Inferior parietal cortex (tissue), 1 donor: ENCODE measurements around the gene TEAD4.

Experiments used
- DNase-seq: peaks from one replicate; pipeline ENCODE4 v3.0.0-alpha.2; 2016; ENCODE audit errors: extremely low spot score

Gene TEAD4

DNA sequence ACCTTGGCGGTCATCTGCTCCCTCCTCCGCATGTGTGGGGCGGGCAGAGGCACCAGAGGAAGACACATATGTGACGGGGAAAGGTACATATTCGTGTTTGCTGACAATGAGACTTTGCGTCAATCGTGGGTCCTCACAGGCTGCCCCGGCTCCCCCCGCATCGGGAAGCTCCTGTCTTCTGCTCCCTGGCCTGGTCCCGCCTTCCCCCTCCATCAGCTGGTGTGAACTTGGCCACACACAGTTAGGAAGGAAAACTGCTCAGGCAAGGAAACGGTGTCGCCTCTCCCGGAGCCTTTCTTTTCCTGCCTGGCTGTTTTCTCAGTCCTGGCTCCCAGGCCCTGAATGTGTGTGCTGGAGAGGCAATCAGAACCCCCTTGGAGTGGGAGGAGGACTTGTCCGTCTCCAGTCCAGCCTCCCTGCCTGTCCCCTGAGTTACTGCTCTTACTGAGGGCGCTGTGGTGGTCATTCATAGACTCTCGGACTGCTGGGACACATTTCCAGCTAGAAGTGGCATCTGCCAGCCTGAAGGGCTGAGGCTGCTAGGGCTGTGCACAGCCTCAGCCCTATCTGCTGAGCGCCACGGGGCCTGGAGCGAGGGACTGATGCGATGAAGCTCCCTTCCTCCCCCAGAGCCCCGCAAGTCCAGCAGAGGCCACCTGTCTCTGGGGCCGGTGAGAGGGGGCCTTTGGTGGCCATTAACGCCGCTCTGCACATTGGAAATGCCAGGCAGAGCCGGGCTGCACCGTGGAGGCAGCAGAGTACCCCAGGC lies 73.8 kb downstream of the TEAD4 start:
- no peak for DNase-seq

DNA sequence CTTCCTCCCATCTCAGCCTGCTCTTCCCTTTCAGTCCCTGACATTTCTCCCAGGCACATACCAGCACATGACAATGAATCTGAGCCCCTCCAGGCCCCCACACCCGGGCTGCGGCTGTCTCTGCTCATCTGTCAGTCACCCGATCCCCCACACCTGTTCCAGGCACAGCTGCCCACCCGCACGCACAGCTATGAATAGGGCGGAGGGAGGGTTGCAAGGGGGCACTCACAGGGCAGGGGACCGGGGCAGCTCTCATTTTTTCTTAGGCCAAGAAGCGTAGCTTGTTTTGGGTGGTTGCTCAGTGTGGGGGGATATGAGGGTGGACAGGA lies 74.3 kb downstream of the TEAD4 start:
- DNase-seq = no peak

DNA sequence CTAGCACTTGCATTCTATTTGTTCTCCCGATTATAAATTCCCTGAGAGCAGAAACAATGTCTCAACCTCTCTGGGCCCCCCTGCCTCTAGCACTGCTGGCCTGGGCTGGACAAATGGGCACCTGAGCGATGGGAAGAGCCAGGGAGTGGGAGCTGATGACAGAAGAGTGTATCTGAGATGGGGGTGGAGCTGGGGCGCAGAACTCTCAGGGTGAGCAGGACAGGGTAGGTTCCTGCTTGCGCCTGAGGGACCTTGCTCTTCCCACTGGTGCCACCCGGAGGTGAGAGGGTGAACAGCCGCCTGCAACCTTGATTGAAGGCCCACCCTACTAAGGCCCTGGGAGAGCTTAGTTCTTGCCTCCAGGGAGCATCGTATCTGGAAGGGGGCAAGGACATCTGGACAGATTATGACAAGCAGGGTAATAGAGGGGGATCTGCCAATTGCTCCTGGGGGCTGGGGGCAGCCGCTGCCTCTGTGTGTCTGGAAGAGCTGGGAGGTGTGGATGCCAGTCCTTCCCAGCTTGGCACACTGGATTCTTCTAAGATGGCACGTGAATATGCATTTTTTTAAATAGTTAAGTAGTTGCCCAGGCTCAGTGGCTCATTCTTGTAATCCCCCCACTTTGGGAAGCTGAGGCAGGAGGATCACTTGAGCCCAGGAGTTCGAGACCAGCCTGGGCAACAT lies 75.0 kb downstream of the TEAD4 start:
- DNase-seq = peak; percentile 63

DNA sequence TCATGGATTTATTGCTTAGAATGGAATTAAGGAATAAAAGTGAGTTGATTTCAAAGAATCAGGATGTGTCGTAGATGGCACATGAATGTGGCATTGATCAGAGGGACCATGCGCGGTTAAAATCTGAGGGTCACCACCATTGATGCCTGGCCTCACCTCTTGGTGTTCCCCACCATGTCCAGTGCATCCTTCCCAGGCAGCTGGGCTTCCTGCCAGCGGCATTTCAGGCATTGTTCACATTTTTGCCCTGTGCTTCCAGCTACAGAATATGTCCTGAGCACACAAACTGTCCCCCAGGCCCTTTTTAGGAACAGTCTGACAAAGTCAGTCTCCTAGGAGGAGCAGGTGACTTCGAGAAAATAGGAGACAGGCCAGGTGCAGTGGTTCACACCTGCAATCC lies 76.0 kb downstream of the TEAD4 start:
- no peak for DNase-seq

DNA sequence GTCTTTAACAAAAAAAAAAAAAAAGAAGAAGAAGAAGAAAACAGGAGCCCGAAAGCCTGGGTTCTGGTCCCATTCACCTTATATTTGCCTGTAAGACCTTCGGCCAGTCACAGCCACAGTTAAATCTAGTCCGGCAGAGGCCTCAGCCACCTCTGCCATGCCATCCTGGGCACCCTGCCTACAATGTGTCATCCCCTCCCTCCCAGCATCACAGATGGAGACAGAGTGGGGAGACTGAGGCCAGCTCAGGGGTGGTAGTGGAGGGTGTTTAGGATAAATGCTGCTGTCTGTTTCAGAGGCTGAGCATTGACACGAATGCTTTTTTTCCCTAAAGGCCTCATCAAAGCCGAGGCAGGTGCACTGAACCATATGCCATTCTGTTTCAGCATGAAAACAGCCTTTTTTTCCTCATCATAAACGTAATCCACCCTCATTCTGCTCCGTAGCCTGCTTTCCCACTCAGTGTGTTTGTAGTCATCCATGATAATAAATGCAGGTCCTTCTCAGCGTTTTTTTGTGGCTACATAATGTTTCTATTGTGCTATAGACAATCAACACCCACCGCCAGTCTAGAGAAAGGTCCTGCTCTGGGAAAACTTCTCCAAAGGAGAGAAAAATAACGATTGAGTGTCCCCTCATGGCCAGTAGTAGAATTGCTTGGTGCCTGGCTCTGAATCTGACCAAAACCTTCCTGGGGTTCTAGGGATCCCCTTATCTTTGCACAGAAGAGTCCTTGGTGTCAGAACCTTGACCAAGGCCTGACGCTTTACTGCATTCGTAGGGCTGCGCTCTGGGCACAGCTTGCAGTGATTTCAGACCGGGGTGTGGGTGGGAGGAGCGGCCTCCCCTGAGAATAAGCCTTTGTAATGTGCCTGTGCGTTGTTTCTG lies 76.9 kb downstream of the TEAD4 start:
- peak; percentile 78 for DNase-seq

DNA sequence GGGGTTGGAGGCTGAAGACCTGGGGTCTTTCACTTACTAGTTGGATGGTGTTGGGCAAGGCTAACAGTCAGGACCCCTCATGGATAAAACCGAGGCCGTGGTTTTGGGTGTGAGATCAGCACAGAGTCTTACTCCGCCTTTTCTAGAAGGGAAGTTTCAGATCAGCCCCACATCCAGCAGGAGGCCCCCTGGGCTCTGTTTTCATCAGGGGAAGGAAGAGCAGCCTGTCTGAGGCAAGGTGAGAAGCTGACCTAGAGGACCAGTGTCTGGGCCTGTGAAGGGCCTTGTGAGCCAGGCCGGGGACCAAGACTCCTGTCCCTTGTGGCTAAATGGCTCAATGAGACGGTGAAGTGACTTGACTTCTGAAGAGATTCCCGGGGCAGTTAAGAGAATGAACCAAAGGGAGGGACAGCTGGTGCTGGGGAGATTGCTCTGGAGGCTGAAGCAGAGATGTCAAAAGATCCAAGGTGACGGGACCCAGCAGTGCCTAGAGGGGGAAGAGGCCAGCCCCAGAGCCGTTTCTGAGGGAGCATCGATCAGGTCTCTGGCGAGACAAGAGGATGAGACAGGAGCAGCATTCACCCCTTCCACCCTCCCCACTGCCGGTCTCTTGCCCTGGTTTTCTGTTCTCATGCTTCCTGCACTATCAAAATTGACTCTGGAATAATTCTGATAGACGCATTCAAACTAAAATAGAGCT lies 77.9 kb downstream of the TEAD4 start:
- DNase-seq = no peak

DNA sequence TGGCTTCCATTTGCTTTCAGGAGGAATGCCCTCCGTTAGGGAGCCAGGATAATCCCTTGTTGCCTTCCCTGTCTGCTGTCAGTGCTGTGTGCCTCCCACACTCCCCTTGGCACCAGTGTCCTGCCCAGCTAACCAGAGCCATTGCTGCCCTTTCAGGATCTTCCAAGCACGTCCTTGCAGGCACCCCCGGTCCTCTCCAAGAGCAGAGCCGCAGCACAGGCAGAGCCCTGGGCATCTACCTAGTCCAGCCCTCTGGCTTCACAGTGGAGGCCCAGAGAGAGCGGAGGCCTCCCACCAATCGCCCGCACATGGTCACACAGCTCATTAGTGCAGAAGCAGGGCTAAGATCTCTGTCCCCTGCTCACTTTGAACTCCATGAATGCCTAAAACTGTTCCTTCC lies 79.0 kb downstream of the TEAD4 start:
- no peak for DNase-seq

DNA sequence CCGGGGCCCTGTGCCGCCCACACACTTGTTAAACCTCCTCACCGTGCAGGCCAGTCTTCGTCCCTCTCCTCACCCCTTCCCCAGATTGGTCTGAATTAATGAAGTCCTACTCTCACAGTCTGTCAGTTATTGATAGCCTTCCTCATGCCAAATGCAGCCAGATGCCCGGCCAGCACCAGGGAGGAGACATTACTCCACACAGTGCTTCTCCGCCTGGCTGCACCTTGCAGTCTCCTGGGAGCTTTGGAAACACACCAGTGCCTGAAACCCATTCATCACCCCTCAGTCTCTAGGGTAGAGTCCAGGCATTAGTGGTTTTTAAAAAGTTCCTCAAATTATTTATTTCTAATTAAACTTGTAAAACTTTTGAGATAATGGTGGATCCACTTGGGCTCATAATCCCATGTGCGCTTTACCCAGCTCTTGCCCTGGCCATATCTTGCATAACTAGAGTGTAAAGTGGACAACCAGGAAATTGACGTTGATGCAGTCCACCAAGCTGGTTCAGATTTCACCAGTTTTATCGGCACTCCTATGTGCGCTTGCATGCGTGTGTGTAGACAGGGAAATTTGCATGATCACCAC lies 79.8 kb downstream of the TEAD4 start:
- no peak for DNase-seq

DNA sequence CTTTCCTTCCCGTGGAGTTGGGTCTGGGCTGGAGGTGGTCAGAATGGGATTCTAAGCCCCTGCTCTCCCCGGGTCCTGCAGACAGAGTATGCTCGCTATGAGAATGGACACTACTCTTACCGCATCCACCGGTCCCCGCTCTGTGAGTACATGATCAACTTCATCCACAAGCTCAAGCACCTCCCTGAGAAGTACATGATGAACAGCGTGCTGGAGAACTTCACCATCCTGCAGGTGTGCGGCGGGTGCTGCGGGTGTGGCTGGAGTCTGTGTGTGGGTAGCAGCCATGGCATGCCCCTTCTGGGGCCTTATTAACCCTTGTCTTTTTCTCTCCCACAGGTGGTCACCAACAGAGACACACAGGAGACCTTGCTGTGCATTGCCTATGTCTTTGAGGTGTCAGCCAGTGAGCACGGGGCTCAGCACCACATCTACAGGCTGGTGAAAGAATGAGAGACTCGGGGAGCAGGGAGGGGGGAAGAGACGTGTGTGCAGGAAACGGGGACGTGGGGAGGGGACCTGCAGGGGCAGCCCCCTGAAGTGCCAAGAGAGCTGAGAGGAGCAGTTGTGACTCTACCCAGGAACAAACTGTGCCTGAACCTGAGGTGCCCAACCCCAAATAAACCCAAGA lies 80.9 kb downstream of the TEAD4 start:
- no peak for DNase-seq

DNA sequence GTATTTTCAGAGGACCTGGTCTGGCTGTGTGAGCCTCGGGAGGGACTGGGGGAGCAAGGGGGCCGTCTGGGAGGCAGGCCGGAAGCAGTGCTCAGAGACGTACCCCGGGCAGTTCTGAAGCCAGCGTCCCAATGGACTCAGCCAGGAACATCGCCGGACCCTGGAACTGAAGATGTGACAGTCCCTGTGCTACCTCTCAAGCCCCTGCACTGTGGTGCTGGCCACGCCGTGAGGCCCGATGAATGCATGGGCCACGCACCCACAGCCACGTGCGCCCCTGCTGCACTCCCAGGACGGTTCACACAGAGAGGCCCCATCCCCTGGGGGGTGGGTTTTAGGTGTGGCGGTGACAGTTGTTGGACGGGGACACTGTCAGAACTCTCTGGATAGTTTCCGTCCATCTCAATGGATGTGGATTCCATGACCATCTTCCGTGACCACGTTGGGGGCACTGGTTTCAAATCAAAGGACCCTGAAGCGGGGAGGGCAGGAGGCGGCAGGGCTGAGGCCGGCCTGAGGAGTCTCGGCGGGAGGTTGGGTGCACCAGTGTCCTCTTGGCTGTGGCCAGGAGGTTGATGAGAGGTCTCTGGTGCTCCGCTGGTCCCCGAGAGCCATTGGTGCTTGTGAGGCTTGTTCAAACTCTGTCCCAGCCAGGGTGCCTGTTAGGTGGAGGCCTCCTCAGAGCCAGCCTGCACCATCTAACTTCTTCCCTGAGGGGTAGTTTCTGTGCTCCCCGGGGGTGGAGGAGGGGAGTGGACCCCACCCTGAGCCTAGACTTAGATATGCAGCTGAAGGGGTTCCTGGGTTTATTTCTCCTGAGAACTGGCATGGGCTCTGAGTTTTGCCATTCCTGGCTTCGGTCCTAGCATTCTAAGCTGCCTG lies 81.7 kb downstream of the TEAD4 start:
- DNase-seq = no peak

DNA sequence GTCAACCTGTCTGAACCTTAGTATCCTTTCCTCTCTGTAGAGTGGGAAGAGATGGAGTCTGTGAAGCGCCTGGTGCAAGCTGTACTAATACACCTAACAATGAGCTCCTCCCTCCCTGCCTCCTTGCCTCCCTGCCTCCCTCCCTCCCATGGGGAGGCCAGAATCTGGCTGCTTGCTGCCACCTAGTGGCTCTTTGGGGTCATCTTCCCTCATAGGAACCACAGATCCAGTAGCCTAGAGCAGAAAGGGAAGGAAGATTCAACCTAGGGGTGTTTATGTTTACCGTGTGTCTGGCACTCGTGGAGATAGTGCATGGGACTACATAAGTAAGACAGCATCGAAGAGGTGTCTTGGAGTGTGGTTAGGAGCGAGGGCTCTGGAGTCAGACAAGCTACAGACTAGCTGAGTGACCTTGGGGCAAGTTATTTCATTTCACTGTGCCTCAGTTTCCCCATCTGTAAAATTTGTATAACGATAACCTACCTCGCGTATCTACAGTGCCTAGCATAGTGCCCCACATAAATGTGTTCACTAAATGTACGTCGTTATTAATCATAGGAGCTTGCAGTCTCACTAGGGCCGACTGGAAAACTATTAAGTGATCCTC lies 82.5 kb downstream of the TEAD4 start:
- peak; percentile 94 for DNase-seq

DNA sequence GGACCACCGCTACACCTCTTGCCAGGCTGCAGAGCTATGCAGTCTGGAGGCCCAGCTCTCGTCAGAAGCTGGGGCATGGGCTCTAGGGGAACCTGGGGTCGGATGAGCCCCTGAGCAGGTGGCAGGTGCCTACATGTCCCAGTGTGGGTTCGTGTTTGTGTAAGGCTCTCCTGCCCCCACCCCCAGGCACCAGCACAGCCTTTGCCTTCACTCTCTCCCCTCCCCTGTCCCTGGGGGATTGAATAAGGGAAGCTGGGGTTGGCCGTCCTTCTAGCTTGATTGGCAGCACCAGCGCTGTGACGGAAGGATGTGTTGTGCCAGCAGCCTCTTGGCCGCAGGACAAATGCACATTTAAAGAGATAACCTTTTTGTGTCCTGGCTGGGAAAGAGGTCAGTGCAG lies 83.2 kb downstream of the TEAD4 start:
- DNase-seq = no peak

DNA sequence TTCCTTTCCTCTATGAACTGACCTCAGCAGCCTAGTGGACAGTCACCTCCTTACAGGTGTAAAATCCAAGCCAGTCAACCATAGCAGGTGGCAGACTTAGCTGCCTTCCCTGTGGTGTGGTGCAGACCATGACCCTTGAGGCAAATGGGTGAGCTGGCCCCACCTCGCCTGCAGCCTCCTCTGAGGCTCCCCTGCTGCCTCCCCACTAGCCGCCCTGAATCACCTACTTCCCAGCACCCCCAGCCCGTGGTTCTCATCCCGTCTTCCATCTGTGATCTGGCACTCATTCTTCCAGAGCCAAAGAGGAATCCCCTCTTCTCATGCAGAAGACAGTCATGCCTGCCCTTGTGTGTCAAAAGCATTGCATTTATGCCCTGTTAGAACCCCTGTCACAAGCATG lies 83.6 kb downstream of the TEAD4 start:
- no peak for DNase-seq

DNA sequence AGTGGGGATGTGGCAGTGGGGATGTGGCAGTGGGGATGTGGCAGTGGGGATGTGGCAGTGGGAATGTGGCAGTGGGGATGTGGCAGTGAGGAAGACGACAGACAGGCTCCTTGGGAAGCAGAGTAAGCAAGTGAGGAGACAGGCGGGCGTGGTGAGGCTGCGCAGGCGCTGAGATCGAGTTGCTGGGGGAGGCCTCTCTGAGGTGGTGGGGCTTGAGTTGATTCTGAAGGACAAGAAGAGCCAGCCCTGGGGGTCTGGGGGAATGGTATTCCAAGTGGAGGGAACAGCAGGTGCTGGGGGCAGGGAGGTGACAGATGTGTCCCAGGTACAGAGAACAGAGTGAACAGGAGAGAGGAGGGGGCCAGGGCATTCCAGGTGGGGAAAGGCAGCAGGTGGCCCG lies 84.2 kb downstream of the TEAD4 start:
- DNase-seq = no peak

DNA sequence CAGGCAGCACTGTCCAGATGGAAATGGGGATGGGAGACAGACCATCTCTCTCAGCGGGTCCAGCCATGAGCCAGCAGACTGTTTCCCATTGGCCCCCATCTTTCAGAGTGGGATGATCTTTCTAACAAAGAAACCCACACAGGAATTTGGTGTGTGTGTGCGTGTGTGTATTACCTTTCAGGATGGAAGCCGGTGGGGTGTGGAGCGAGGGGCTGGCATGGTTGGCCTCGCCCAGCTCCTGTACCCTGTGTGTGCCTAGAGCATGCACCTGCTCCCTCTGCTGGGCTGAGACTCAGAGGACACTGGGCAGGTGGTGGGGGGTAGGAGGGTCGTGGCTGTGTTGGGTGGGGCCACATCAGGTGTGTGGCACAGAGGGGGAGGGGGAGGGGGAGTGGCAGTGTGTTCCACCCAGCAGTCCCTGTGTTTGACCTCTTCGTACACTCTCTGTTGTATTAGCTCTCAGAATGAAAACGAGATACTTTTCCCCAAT lies 85.0 kb downstream of the TEAD4 start:
- no peak for DNase-seq

DNA sequence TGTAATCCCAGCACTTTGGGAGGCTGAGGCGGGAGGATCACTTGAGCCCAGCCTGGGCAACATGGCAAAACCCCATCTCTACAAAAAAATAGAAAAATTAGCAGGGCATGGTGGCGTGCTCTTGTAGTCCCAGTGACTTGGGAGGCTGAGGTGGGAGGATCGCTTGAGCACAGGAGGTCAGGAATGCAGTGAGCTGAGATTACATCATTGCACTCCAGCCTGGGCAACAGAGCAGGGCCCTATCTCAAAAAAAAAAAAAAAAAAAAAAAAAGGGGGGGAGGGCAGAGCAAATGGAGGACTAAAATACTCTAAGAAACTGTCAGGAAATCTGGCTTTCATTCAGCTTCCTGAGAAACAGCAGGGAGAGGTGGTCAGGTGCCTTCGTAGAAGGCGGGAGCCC lies 86.3 kb downstream of the TEAD4 start:
- no peak for DNase-seq

DNA sequence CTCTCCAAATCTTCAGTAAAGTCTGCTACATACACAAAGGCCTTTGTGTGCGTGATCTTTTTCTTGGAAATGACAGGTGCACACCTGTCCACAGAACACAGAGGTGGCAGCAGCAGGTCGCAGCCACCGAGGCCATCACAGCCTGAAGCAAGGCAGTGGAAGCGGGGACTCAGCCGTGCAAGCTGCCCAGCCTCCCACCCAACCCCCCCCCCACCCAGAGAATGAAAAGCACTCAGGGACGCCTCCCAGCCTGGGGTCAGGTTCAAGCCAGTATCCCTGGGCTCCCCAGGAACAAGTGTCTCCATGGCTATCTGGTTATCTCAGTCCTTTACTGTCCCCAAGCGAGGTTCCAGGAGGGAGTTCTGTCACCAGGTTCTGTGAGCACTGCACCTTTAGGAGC lies 86.8 kb downstream of the TEAD4 start:
- no peak for DNase-seq

DNA sequence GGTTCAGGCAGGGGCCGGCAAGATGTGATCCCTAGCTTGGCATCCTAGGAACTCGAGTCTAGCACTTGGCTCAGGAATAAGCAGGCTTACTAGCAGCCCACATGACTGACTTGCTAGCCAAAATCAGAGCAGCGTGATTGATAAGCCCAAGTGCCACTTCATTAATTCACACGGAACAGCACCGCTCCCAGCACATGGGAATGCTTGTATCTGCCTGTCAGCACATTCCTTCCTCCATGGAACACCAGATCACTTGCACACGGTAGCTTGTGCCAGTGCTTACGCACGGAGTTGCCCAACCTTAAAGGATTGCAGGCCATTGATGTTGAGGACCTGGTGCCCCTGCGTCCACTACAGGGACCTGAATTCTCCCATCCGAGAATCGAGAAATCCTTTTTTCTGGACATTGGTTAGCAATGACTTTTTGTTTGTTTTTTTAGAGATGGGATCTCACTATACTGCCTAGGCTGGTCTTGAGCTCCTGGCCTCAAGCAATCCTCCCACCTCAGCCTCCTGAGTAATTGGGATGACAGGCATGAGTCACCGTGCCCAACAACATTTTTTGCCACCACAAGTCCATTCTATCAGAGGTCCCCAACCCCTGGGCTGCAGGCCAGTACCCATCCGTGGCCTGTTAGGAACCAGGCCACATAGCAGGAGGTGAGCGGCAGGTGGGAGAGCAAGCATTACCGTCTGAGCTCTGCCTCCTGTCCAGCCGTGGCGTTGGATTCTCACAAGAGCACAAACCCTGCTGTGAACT lies 87.4 kb downstream of the TEAD4 start:
- no peak for DNase-seq

DNA sequence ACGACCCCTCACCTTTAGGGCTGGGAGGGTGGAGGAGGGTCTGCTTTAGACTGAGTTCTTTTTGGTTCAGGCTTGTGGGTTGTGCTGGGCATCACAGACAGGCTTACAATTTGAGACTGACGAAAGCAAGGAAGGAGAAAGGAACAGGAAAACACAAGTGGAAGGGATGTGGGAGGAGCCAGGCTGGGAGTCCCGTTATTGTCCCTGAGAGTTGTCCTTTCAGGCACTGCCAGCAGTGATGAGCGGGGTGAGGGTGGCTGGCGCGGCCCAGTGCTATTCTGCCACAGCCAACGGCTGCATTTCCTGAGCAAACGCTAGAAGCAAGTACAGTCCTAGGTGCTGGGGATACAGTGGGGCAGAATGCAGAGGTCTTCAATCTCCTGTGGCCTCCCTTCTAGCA lies 88.8 kb downstream of the TEAD4 start:
- DNase-seq = no peak
